Fibroblast of lung (primary cell): ENCODE results near the gene CREB5.

ENCODE experiments used
- CTCF ChIP-seq, 2 donors: IDR thresholded peaks in 1 of 2; conservative IDR thresholded peaks in 1 of 2; 1 replicate in 1 of 2; 2 replicates in 1 of 2; pipeline ENCODE4 v1.5.1; 2011 to 2012; ENCODE audit warnings: low read length in 2 of 2, control low read depth in 1 of 2, inconsistent platforms in 1 of 2, low read depth in 1 of 2, mild to moderate bottlenecking in 1 of 2
- EZH2 ChIP-seq: IDR thresholded peaks from 2 replicates; pipeline ENCODE4 v1.5.1; 2012; ENCODE audit warnings: low read length, control low read depth, mild to moderate bottlenecking; ENCODE audit errors: missing control alignments

- no peak for TF ChIP-seq CTCF (conservative IDR thresholded peaks at IDR 0.05 in 1 of 2, IDR thresholded peaks at IDR 0.05 in 1 of 2; ENCODE audit: low read depth in 1 of 2, low read length in 2 of 2)
- no peak for TF ChIP-seq EZH2
These were observed 6.6 kb downstream of the CREB5 start for GRCh38 chr7:28418966-28419365.
